ENCODE data around the gene AHRR.
A peak's percentile ranks its signal among the peaks of the same experiment; 100 is the strongest.
"Not testable (repeated sequence)": the region's sequence is repeated elsewhere in the genome, so short reads cannot be mapped to it uniquely, and the experiment has no call there.

The AHRR gene

DNA sequence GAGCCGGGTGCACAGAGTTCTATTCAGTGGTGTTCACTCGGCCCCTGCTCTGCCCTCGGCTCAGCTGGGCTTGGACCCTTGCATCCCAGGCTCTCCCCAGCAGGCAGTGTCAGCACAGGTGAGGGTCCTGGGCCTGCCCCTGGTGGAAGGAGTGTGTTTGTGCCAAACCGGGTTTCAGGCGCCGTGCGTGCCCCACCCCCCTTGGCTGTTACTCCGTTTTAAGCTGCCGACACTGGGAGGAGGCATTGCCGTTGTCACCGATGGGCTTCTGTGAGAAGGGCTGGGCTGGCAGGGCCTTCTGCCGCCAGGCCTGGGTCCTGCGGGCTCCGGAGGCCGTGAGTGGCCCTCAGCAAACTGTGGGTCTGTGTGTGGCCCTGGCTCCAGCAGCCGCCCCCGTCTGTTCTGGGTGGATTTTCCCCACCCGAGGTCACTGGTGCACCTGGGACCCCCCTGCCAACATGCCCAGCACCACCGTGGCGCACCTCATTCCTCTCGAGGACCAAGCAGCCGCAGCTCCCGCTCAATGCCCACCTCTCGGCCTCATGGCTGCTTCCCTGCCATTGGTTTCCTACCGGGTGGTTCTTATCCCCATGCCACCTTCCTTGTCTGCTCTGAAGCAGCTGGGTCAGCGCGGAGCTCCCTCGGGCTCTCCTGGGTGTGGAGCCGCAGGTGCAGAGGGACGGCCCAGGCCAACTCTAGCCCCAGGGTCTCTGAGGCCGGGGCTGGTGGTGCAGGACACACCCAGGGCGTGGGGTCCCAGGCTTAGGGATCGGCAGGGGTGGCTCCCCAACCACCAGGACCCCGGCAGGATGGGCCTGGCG is 77.2 kb downstream of the AHRR start:
- DNase-seq, result no peak

DNA sequence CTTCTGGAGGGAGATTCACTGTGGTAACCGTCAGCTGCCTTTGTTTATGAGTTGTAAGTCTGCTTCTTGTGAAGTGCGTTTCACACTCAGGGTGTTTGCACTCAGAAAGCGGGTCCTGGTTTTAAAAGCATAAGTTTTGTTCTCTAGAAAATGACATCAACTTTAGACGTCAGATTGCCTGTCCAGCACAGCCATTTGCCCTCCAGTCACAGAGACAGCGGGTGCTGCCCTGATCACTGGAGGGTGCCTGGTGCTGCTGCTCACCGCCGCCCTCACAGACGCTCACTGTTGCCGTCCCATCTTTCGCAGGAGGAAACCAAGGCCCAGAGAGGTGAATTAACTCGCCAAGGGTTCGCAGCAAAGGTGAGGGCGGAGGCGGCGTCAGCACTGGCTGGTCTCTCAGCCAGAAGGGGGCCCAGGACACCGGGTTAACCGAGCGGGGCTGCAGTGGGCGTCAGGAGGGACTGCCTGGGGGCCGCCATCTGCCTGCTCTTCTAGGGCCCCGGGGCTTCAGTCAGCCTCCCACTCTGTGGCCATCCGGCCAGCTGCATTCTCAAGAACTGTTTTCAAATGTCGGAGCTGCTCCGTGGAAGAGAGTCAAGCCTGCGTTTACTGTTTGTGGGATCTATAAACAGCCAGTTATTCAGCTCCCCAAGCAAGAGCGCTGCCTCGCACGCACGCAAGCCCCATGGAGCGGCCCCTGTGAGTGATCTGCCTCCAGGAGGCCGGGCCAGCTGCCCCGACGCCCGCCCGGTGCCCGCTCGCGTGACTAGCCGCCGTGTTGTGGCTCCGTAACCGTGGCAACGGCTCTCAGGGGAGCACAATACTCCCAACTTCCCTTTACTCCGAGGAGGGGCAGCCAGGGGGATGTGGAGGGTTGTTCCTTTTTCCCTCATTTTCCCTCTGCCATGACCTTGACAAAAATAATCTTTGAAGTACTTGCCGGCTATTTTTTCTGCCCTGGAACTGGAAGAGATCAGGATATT is 78.1 kb downstream of the AHRR start:
- DNase-seq, result peak; percentile 100

DNA sequence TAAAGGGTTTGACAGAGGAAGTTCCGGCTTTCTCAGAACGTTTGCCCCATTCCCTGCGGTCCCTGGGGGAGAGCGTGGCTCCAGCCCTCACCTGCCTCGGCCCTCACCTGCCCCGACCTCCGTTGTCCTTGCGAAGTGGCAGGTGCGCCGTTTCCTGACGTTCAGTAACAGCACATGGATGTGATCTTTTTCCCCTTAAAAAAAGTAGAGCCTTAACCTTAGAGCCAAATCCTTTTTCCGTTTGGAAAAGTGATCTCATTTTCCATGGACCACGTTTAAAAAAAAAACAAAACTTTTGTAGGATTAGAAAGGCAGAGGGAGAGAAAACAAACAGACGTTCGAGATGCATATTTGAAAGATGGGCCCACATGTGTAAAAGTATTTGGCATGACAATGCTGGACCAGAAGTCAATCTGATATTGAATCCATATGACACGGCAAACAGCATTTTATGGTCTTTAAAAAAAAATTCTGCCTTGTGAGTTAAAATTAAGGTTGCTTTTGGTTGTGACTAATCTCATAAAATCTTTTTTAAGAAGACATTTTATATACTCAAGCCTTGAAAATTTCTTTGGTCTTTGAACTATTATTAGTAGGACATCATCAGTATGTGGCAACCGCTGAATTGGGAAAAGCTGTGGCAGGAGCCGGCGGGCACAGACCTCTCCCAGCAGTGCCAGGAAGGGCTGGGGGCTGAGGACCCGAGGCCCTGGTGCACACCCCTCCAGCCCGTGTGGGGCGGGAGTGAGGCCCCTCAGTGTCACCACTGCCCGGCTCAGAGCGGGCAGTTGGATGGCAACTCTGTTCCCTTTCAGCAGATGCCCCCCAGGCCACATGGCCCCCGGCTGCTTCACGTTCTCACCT is 79.0 kb downstream of the AHRR start:
- peak; percentile 95 for DNase-seq

DNA sequence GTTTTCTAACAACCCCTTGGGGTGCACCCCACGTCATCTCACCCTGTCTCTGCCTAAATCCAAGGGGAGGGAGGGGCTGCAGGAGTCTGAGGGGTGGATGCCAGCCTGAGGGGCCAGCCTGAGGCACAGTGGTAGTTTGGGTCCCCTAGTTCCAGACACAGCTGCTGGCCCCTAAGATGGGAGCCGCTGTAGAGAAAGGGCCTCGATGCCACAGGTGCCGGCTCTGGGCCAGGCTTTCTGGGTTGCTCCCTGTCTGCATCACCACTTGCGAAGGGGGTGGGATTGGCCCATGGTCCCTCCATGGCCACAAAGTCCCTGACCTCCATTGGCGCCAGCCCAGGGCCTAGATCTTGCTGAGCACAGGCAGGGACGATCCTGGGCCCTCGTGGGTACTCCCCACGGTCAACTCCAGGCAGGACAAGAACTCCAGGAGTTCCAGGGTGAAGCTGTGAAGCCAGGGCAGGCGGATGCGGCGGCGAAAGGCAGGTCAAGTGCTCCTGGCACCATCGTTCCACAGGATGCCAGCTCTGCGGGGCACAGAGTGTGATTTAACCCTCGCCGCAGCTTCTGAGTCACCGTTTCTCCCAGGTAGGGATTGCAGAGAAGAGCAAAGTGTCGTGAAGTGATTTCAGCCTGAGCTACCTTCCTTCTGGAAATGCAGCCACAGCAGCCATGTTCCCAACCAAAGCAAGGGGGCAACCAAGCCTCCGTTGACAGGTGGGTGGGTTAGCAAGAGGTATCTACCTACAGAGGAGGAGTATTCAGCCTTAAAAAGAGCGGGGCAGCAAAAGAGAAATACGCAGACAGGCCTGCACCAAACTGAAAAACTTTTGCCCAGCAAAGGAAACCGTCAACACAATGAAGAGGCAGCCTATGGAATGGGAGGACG is 79.9 kb downstream of the AHRR start:
- no peak for DNase-seq

DNA sequence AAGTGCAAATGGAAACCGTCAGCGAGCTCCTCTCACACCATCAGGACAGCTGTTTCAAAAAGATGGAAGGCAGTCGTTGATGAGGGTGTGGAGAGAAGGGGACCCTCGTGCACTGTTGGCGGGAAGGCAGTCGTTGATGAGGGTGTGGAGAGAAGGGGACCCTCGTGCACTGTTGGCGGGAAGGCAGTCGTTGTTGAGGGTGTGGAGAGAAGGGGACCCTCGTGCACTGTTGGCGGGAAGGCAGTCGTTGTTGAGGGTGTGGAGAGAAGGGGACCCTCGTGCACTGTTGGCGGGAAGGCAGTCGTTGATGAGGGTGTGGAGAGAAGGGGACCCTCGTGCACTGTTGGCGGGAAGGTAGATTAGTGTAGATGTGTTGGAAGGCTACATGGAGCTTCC is 80.7 kb downstream of the AHRR start:
- DNase-seq, result not testable (repeated sequence)

DNA sequence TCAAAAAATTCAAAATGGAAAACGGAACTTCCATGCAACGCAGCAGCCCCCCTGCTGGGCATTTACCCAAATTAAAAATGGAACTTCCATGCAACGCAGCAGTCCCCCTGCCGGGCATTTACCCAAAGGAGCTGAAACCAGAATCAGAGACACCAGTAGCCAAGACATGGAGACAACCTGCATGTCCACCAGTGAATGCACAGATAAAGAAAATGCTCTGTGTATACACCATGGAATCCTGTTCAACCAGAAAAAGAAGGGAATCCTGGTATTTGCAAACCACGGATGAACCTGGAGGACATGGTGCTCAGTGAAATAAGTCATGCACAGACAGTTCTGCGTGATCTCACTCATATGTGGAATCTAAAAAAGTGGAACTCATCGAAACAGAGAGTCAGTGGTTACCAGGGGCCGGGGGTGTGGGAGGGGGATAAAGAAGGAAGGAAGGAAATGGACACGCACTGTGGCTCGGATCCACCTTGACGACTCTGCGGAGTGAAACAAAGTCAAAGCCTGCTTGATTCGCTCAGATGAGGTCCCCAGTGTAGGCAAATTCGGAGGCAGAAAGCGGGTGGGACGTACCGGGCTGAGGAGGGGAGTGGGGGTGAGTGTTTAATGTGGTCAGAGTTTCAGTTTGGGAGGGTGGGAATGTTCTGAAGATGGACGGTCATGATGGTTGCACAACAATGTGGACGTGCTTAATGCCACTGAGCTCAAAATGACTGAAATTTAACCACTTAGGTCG is 81.3 kb downstream of the AHRR start:
- no peak for DNase-seq

DNA sequence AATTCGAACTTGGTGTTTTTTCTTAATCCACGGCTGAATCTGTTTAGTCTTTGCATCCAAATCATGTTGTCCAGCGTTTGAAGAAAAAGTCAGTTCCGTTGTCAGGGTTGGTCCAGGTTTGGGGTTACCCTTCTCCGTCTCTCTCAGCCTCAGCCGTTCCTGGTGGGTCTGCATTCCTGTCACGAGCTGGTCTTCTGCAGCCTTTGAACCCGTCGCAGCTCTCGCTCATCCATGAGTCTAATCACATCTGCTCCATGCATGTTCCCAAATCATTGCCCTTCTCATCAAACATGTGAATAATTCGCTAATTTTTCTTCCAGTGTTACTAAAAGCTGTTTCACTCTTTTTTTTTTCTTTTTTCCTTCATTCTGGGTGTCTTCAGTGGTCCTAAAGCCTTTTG is 82.5 kb downstream of the AHRR start:
- no peak for DNase-seq

DNA sequence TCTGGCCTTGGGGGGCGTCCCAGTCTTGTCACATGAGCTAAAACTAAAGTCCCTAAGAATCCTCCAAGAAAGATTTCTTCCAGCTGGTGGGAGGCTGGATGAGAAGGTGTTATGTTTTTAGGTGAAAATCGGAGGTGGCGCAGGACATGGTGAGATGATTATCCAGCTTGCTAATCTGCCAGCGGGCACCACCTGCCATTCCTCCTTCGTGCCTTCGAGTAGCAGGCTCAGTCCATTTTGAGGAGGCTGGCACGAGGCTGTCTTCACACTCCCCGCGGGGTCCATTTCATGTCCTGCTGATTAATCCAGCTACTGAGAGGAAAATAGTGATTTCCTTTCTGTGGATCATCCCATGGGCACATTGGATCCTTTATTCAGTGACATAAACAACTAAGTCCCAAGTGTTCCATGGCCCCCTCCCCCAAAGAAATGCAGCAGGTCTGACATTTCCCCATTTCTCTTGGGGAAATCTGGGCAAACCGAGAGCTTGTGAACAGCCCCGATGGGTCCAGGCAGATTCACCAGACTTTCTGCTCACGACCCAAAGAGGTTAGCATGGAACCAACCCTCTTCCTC is 83.2 kb downstream of the AHRR start:
- no peak for DNase-seq

DNA sequence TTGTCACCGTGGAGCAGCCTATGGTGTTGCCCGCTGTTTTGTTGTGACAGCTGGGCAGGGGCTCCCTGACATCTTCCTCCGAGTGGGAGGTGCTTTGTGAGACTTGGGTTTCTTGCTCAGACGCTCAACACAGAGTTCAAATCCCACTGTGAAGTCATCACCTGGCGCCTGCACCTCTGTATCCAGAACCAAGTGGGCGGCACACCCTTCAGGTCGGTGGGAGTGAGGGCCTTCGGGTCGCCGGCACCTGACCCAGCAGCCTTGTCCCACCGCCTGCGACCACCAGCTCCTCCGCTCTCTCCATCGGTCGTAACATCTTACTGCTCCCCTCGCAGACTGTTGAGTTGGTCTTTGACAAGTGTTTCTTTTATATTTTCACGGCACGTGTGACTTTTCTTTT is 83.9 kb downstream of the AHRR start:
- no peak for DNase-seq

DNA sequence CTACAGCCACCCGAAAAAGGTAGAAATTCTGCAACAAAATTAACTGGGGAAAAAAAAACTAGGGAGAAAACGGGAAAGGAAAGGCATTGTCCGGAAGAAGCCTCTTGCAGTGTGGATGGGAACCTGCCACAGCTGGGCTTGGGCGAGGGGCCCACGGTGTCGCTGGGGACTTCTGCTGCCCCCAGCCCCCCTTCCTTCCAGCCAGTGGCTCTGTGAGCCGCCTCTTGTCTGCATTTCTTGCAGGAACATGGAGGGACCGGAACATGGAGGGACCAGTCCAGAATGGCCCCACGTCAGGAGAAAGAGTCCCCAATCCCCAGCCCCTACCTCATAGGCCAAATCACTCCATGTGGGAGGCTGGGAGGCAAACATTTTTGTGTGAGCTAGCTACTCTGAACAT is 84.5 kb downstream of the AHRR start:
- DNase-seq, result no peak

DNA sequence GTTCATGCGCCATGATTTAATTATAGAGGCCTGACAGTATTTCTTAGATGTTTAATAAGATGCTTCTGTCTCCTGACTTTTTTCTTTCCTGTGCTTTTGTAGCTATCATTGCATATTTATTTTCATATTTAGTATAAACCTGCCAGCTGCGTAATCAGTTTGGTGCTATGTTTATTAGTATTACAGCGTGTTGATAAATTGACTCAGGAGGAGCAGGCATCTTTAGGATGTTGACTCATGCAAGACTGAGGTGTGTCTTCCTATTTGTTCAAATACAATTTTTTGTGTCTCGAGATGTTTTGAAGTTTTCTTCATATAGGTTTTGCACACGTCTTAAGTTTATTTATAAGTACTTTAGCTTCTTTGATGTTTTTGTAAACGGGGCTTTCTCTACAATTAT is 85.5 kb downstream of the AHRR start:
- no peak for DNase-seq

DNA sequence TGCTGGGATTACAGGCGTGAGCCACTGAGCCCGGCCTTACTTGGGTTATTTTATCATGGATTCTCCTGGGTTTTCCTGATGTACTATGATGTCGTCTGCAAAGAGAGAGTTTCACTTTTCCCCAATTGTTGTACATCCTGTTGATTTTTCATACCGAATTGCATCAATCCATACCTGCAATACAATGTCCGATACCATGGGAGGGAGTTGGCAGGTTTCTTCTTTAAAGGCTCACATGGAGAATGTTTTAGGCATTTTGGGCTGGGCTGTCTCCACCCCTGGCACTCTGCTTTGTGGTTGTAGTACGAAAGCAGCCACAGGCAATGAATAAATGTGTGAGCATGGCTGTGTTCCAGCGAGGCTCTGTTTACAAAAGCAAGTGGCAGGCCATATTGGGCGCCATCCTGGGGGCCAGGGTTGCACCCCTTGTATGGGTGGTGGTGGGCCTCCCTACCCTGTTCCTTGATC is 86.3 kb downstream of the AHRR start:
- DNase-seq, result no peak

DNA sequence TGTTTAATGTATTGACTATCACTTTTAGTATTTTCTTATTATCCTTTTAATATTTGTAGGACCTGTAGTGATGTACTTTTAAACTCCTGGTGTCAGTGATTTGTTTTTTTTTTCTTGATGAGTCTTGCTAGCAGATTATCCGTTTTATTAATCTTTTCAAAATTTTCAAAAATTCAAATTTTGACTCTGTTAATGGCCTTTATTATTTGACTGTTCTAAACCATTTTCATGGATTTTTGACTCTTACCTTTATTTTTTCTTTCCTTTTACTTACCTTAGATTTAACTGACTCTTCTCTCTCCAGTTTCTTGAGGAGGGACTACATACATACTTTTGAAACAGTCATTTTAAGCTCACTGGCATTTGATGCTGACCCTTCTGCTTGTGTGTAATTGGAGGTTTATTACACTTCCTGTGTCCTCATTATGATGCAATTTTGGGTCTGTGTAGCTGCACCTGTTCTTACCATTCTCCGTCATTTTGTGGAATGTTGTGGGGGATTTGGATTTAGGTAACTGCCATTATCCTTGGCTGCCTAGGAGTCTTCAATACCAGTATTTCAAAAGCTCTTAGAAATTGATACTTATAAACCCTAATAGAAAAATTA is 89.5 kb downstream of the AHRR start:
- DNase-seq, result no peak

DNA sequence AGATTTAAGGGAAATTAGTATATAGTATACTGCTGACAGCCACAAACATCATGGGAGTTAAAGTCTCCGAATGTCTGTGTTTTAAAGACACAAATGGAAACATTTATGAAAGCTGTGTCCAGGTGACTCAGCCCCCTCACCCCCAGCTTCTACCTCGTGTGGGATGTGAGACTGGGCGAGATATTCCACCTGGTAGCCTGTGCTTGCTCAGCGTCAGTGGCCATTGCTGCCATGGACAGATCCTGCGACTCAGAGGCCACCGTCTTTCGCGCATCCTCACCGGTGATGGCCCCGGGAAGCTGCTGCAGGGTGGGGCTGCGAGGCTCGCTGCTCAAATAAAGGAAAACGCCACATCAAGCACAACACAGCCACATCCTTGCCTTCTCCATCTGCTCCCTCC is 90.2 kb downstream of the AHRR start:
- DNase-seq, result no peak

DNA sequence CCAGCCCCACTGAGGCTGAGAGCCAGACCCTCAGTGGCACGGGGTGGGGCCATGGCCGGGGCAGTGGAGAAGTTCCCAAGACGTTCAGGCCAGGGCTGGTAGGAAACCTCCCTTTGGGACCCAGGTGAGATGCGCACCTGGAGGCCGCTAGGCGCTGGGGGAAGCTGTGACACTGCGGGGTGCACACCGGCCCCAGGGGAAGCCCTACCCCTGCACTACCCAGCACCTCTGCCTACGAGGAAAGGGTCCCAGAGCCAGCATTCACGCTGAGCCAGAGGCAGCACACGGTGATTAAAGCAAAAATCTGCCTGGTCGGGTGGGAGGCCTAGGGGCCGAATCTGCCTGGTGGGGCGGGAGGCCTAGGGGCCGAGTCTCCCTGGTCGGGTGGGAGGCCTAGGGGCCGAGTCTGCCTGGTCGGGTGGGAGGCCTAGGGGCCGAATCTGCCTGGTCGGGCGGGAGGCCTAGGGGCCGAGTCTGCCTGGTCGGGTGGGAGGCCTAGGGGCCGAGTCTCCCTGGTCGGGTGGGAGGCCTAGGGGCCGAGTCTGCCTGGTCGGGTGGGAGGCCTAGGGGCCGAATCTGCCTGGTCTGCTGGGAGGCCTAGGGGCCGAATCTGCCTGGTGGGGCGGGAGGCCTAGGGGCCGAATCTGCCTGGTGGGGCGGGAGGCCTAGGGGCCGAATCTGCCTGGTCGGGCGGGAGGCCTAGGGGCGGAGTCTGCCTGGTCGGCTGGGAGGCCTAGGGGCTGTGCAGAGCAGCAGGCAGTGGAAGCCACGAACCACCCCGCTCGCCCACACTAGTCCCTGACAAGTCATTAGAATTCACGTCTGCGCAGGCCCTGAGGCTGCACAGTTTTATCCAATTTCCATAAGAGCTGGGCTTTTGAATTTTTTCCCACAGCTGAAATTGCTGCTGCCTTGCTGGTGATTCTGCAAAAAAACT is 93.7 kb downstream of the AHRR start:
- DNase-seq, result not testable (repeated sequence)

DNA sequence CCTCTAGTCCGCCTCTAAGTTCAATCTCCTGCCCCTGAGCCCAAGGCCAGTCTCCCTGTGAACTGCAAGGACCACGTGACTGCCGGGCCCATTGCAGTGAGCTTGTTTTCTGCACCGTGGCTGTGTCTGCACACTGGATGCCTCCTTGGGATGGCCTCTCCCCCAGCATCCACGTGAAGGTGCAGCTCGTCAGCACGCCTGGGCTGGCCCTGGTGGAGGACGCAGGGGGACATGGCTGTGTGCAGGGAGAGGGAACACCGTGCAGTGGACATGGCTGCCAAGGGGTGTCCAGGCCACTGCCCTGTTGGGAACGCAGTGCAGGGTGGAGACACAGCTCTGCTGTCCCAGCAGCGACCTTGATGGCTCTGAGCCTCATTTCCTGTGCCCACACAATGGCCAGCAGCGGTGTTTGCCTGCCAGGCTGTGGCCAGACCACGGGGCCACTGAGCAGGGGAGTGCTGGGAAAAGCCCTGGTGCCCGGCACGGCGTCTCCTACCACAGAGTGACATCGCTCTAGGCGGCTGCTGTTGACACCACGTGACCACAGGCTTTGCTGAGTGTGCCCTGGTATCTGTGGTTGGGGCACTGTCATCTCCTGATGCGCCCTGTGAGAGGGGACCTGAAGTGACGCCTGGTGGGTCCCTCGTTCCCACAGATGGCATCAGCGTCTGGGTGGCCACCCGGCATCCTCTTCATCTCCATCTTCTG is 94.6 kb downstream of the AHRR start:
- DNase-seq, result no peak

DNA sequence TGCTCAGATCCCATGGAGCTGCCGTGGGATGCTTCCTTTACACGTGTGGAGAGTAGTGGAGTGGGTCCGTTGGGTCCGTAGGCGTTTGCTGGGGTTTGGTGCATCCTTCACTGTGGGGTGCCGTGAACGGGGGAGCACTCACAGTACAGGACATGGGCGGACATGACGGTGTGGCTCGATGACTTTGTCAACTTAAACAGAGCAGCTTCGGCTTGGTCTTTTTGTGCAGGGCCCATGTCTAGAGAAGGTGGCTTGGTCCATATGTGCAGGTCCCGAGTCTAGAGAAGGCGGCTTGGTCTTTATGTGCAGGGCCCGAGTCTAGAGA is 95.1 kb downstream of the AHRR start:
- DNase-seq, result no peak

Measured in NCI-H510A (cell line).